Endothelial cell of umbilical vein (primary cell): Measurements from ENCODE around the gene ANKUB1. TPM values are rescaled to one million over a fixed set of nuclear protein-coding genes. Genes with fewer than 3 reads are reported as not detected.

Source experiments
- BruUV-seq: library from RNA; stranded (reverse); fragments of 400-500 nt; replicated peaks from 2 replicates; lab custom pipeline; 2021; lab: Mats Ljungman, UMichigan
- CTCF ChIA-PET: fragments of 300-600, 350-600 bp; sonication (Branson Sonifier 250); formaldehyde crosslinking; loops from one replicate; lab custom pipeline; 2021; ENCODE audit warnings: antibody characterized with exemption, inconsistent platforms; lab: Charles Lee
- POLR2A ChIA-PET: fragments of 300-600, 350-600 bp; sonication (Branson Sonifier 250); formaldehyde crosslinking; loops from one replicate; lab custom pipeline; 2021; ENCODE audit warnings: antibody characterized with exemption, inconsistent platforms; lab: Charles Lee
- DNase-seq: peaks from one replicate; pipeline ENCODE4 v3.0.0-alpha.2; 2011; ENCODE audit warnings: low read depth, low spot score
- FAIRE-seq: peaks from 2 replicates; lab custom pipeline; 2011; peaks lifted over from hg19 to GRCh38; lab: Jason Lieb, UNC
- H2AFZ ChIP-seq: 2 replicates; pipeline ENCODE4 v1.6.0; 2012; ENCODE audit warnings: low read depth, low read length, control low read depth, inconsistent platforms
- H3K27ac ChIP-seq: 2 replicates; pipeline ENCODE4 v1.5.1; 2011; ENCODE audit warnings: low read depth, mild to moderate bottlenecking, control low read depth, low read length, moderate library complexity; ENCODE audit not compliant: insufficient read depth
- H3K27me3 ChIP-seq, 2 experiments: 2 replicates each; pipeline versions ENCODE4 v1.6.0 to v1.6.1; 2011; ENCODE audit warnings: low read length in 2 of 2, mixed read lengths in 1 of 2; ENCODE audit not compliant: control insufficient read depth in 2 of 2, insufficient read depth in 2 of 2
- H3K36me3 ChIP-seq, 2 experiments: 2 replicates in 1 of 2; 3 replicates in 1 of 2; pipeline ENCODE4 v1.5.1; 2011; ENCODE audit warnings: low read length in 2 of 2, mild to moderate bottlenecking in 1 of 2, moderate library complexity in 1 of 2; ENCODE audit not compliant: control insufficient read depth in 2 of 2, insufficient read depth in 2 of 2; ENCODE audit errors: extremely low read depth in 1 of 2
- H3K4me1 ChIP-seq: 3 replicates; pipeline ENCODE4 v1.5.1; 2011; ENCODE audit warnings: mild to moderate bottlenecking, low read length; ENCODE audit not compliant: control insufficient read depth, insufficient read depth; ENCODE audit errors: extremely low read depth
- H3K4me2 ChIP-seq: 2 replicates; pipeline ENCODE4 v1.6.1; 2011; ENCODE audit warnings: low read length, control low read depth, mixed read lengths; ENCODE audit not compliant: insufficient read depth
- H3K4me3 ChIP-seq, 3 experiments: fragments of 200-600 bp in 1 of 3; sonication (generic), shearing (Covaris generic) in 1 of 3; replicated peaks in 1 of 3; 2 replicates each; pipeline ENCODE4 v1.5.1; 2011 to 2016; ENCODE audit warnings: control low read depth in 3 of 3, low read length in 3 of 3, mild to moderate bottlenecking in 2 of 3, inconsistent platforms in 1 of 3, low read depth in 1 of 3, moderate library complexity in 1 of 3; ENCODE audit not compliant: insufficient read depth in 1 of 3
- H3K79me2 ChIP-seq: 2 replicates; pipeline ENCODE4 v1.6.0; 2012; ENCODE audit warnings: low read length, inconsistent platforms; ENCODE audit not compliant: control insufficient read depth, insufficient read depth
- H3K9ac ChIP-seq: replicated peaks from 2 replicates; pipeline ENCODE3; 2011; ENCODE audit warnings: low read length, control low read depth; ENCODE audit not compliant: insufficient read depth; ENCODE audit errors: extremely low read depth
- H3K9me1 ChIP-seq: replicated peaks from 3 replicates; pipeline ENCODE4 v1.6.0; 2011; ENCODE audit warnings: mild to moderate bottlenecking, low read length; ENCODE audit not compliant: control insufficient read depth, insufficient read depth; ENCODE audit errors: extremely low read depth
- H3K9me3 ChIP-seq: replicated peaks from 2 replicates; pipeline ENCODE4 v1.5.1; 2012; ENCODE audit warnings: low read length, inconsistent platforms; ENCODE audit not compliant: control insufficient read depth, insufficient read depth
- H4K20me1 ChIP-seq: replicated peaks from 2 replicates; pipeline ENCODE3; 2011; ENCODE audit warnings: mild to moderate bottlenecking, low read length; ENCODE audit not compliant: control insufficient read depth, insufficient read depth; ENCODE audit errors: extremely low read depth
- EZH2 ChIP-seq: IDR thresholded peaks from 2 replicates; pipeline ENCODE4 v1.6.1; 2012; ENCODE audit warnings: borderline replicate concordance, low read depth, mild to moderate bottlenecking, moderate library complexity, low read length, inconsistent platforms; ENCODE audit not compliant: severe bottlenecking
- FOS ChIP-seq: IDR thresholded peaks from 2 replicates; pipeline ENCODE4 v1.6.1; 2011; ENCODE audit warnings: mild to moderate bottlenecking, low read length, moderate library complexity, borderline replicate concordance; ENCODE audit not compliant: insufficient read depth
- GATA2 ChIP-seq: IDR thresholded peaks from 2 replicates; pipeline ENCODE4 v1.7.0; 2011; ENCODE audit warnings: low read depth, mild to moderate bottlenecking, moderate library complexity, mixed read lengths, low read length; ENCODE audit not compliant: insufficient read length, insufficient read depth
- JUN ChIP-seq: IDR thresholded peaks from 2 replicates; pipeline ENCODE4 v1.6.1; 2011; ENCODE audit warnings: borderline replicate concordance, low read depth; ENCODE audit not compliant: insufficient read length, insufficient read depth
- MAX ChIP-seq: IDR thresholded peaks from 2 replicates; pipeline ENCODE4 v1.6.1; 2011; ENCODE audit not compliant: insufficient read depth, insufficient read length
- MYC ChIP-seq: IDR thresholded peaks from one replicate; pipeline ENCODE4 v1.6.1; 2011; ENCODE audit warnings: mild to moderate bottlenecking, low read depth, low read length
- POLR2A ChIP-seq: IDR thresholded peaks from 2 replicates; pipeline ENCODE4 v1.6.1; 2012; ENCODE audit warnings: low read depth, mild to moderate bottlenecking, control low read depth, low read length
- POLR2AphosphoS5 ChIP-seq: IDR thresholded peaks from 2 replicates; pipeline ENCODE4 v1.6.1; 2012; ENCODE audit warnings: low read depth, mild to moderate bottlenecking, control low read depth, low read length, moderate library complexity; ENCODE audit not compliant: insufficient read depth
- dilution Hi-C: fragments of 300-500 bp; cut with MboI; formaldehyde crosslinking; loops from one replicate; pipeline ENCODE4 v1.15.0; 2019; ENCODE audit warnings: low sequenced_read_pairs; ENCODE audit not compliant: extremely low pct_ligation_motif_present
- intact Hi-C: fragments of 100-400 bp; cut with micrococcal nuclease; formaldehyde crosslinking; loops from one replicate; pipeline ENCODE4 v1.10.0; 2022
- polyA plus RNA-seq, 4 experiments: library from polyadenylated mRNA; depleted of rRNA in 3 of 4; stranded (reverse) in 3 of 4; unstranded in 1 of 4; fragments of >200 nt; gene quantifications; 2 replicates each; pipeline versions ENCODE4 v1.2.1 to v1.2.3, GENCODE V29; 2011 to 2012; ENCODE audit warnings: missing spikeins in 1 of 4
- total RNA-seq: library from RNA; stranded (reverse); gene quantifications from 2 replicates; pipeline ENCODE4 v1.2.3, GENCODE V29; 2021
- TF ChIP-seq, protein P1 (sequence below), 2 donors: IDR thresholded peaks; 1 replicate in 1 of 2; 2 replicates in 1 of 2; pipeline ENCODE4 v1.5.1; 2011; ENCODE audit warnings: low read length in 2 of 2, mild to moderate bottlenecking in 2 of 2, moderate library complexity in 2 of 2, control low read depth in 1 of 2, inconsistent platforms in 1 of 2, low read depth in 1 of 2; ENCODE audit not compliant: insufficient read depth in 1 of 2; ENCODE audit errors: extremely low read depth in 1 of 2

The ANKUB1 gene
- total and polyA plus RNA-seq, 2 donors (not counting 3 experiments of a cell fraction or from before 2014, with no cell fraction given) = not detected

DNA sequence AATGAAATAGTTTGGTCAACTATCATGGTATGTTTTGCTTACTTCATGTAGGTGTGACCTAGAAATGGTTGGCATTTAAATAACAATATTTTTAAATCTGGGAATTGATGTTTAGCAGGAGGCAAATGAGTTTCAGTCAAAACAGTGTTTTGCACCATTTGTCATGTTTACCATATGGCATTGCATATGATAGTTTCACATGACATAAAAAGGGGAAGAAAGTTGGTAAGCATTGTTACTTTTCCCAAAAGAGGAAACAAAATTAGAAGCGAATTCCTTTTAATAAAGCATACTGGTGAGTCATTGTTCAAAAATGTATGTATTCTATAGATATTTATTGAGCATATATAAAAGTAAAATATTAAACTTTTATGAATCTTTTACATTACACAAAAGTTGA, 23.0 kb upstream of the ANKUB1 start:
- dilution Hi-C loops = no loop called here
- POLR2A ChIA-PET = no interaction called here
- H3K9me3 ChIP-seq = no peaks in the 10 kb centered on the region

More for the DNA sequence above, 23.0 kb upstream of the ANKUB1 start:
- Histone ChIP-seq H3K27me3 (no peaks in the 10 kb centered on the region), H3K36me3 (no peaks in the 10 kb centered on the region), H3K4me3 (no peak overlapping the region), H3K27ac (no peak overlapping the region), H3K4me1 (peaks cover 24% of the 10 kb centered on the region), H3K9ac (no peak overlapping the region), H3K79me2 (peaks cover 31% of the 10 kb centered on the region), H4K20me1 (no peaks in the 10 kb centered on the region), H3K9me1 (no peaks in the 10 kb centered on the region), H3K4me2 (peak overlapping the region; percentile 49), H2AFZ (no peak overlapping the region)
- DNase-seq (no peak), FAIRE-seq (no peak)
- CTCF ChIA-PET = no interaction called here
- TF ChIP-seq EZH2 = no peak
- TF ChIP-seq, protein P1, sequence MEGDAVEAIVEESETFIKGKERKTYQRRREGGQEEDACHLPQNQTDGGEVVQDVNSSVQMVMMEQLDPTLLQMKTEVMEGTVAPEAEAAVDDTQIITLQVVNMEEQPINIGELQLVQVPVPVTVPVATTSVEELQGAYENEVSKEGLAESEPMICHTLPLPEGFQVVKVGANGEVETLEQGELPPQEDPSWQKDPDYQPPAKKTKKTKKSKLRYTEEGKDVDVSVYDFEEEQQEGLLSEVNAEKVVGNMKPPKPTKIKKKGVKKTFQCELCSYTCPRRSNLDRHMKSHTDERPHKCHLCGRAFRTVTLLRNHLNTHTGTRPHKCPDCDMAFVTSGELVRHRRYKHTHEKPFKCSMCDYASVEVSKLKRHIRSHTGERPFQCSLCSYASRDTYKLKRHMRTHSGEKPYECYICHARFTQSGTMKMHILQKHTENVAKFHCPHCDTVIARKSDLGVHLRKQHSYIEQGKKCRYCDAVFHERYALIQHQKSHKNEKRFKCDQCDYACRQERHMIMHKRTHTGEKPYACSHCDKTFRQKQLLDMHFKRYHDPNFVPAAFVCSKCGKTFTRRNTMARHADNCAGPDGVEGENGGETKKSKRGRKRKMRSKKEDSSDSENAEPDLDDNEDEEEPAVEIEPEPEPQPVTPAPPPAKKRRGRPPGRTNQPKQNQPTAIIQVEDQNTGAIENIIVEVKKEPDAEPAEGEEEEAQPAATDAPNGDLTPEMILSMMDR (IDR thresholded peaks at IDR 0.05; ENCODE audit: extremely low read depth in 1 of 2, insufficient read depth in 1 of 2, low read depth in 1 of 2, low read length in 2 of 2) = no peak
- TF ChIP-seq MYC = no peak
- TF ChIP-seq FOS = no peak
- no peak for TF ChIP-seq POLR2AphosphoS5
- TF ChIP-seq POLR2A = no peak
- TF ChIP-seq MAX = no peak
- TF ChIP-seq JUN = no peak
- no peak for TF ChIP-seq GATA2
- intact Hi-C loops = no loop called here
- BruUV-seq = no TSS peak
